Brain microvascular endothelial cell (primary cell): ENCODE measurements around the gene MFSD1.
A peak's percentile ranks its signal among the peaks of the same experiment; 100 is the strongest.

Experiments
- DNase-seq: peaks from one replicate; pipeline ENCODE4 v3.0.0-alpha.2; 2020
- H3K27ac ChIP-seq: fragments of 250-450 bp; sonication (Bioruptor Pico); 2 replicates; pipeline ENCODE4 v1.5.1; 2020; ENCODE audit warnings: mild to moderate bottlenecking, moderate library complexity
- H3K27me3 ChIP-seq: fragments of 250-450 bp; sonication (Bioruptor Pico); replicated peaks from 2 replicates; pipeline ENCODE4 v1.5.1; 2020; ENCODE audit warnings: mild to moderate bottlenecking
- H3K36me3 ChIP-seq: fragments of 250-450 bp; sonication (Bioruptor Pico); replicated peaks from 2 replicates; pipeline ENCODE4 v1.5.1; 2020; ENCODE audit warnings: mild to moderate bottlenecking
- H3K4me3 ChIP-seq: 2 replicates; pipeline ENCODE4 v1.5.1; 2011; ENCODE audit warnings: low read depth, mild to moderate bottlenecking, control low read depth, low read length, moderate library complexity
- in situ Hi-C: cut with HindIII; loops from 2 replicates; pipeline ENCODE4 v1.10.0; 2017; ENCODE audit warnings: low sequenced_read_pairs, low pct_ligation_motif_present
- TF ChIP-seq, protein P1 (sequence below): IDR thresholded peaks from 2 replicates; pipeline ENCODE4 v1.5.1; 2011; ENCODE audit warnings: low read depth, mild to moderate bottlenecking, moderate library complexity, low read length, control low read depth, inconsistent platforms; ENCODE audit errors: missing control alignments

Gene MFSD1

DNA sequence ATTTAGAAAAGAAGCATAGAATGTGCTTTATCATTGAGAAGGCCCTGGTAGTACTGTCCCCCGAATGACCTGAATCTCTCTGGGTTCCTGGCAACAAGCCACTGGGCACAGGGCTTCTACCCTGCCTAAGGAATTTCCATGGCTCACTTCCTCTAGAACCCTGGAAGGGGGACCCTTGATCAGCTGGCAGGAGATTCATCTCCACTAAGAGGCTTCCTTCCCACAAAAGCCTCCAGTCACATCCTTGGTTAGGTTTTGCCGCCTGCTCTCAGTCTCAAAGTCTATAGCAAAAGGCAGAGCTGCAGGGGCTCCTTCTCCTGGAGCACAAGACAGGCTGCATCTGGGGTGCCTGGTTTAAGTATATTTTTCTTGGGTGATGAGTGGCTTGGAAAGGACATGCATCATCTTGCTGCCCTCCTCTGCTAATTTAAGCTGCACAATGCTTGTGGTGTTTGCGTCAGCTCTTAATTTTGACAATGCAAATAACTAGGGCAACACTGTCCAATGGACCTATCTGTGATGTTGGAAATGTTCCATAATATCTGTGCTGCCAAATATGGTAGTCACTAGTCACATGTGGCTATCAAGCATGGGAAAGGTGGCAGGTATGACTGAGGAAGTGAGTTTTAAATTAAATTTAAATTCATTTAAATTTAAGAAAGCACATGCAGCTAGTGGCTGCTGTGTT is 36.2 kb upstream of the MFSD1 start:
- no peaks in the 10 kb centered on the region for H3K36me3 ChIP-seq
- in situ Hi-C loops = no loop called here
- TF ChIP-seq, protein P1, sequence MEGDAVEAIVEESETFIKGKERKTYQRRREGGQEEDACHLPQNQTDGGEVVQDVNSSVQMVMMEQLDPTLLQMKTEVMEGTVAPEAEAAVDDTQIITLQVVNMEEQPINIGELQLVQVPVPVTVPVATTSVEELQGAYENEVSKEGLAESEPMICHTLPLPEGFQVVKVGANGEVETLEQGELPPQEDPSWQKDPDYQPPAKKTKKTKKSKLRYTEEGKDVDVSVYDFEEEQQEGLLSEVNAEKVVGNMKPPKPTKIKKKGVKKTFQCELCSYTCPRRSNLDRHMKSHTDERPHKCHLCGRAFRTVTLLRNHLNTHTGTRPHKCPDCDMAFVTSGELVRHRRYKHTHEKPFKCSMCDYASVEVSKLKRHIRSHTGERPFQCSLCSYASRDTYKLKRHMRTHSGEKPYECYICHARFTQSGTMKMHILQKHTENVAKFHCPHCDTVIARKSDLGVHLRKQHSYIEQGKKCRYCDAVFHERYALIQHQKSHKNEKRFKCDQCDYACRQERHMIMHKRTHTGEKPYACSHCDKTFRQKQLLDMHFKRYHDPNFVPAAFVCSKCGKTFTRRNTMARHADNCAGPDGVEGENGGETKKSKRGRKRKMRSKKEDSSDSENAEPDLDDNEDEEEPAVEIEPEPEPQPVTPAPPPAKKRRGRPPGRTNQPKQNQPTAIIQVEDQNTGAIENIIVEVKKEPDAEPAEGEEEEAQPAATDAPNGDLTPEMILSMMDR = no peak
- H3K27ac ChIP-seq = peak overlapping the region; percentile 64
- peak; percentile 48 for DNase-seq
- H3K27me3 ChIP-seq = no peaks in the 10 kb centered on the region
- no peak overlapping the region for H3K4me3 ChIP-seq

DNA sequence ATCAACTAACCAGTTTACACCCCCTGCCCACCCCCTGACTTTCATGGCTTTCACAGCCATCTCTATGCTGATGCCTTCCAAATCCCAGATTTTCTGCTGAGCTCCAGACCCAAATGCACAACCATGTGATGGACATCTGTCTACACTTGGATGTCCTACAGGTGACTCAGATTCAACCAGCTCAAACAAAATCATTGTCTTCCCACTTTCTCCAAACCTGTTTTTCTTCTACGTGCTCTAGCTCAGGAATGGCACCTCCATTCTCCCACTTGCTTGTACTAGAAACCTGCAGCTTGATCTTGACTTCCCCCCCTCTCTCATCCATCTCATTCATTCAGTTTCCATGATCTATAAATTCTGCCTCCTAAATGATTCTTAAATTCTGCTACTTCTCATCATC is 35.5 kb upstream of the MFSD1 start:
- TF ChIP-seq, protein P1 = no peak
- Histone ChIP-seq H3K27me3 (no peaks in the 10 kb centered on the region), H3K27ac (peak overlapping the region; percentile 64), H3K4me3 (no peak overlapping the region), H3K36me3 (no peaks in the 10 kb centered on the region)
- in situ Hi-C loops = no loop called here
- DNase-seq = no peak

DNA sequence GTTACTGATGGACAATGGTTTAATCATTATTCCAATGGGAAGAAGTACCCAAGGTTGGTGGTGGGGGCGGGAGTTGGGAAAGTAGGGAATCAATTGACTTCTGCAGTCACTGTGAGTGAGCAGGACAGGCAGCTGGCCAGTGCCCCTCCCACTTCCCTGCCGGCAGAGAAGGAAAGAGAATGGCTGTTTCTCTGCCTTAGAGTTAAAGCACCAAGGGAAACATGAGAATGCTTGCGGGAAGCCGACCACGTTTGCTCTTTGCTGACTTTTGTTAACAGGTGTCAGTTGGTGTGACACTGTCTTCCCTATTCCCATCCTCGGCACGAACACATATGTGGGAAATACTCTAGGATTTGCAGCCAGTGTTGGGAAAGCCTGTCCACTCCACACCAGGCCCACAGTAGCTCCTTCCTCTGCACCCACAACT is 33.5 kb upstream of the MFSD1 start:
- no peaks in the 10 kb centered on the region for H3K27me3 ChIP-seq
- TF ChIP-seq, protein P1 = no peak
- in situ Hi-C loops = no loop called here
- peak; percentile 80 for DNase-seq
- H3K27ac ChIP-seq = peak overlapping the region; percentile 99
- no peak overlapping the region for H3K4me3 ChIP-seq
- H3K36me3 ChIP-seq = no peaks in the 10 kb centered on the region

DNA sequence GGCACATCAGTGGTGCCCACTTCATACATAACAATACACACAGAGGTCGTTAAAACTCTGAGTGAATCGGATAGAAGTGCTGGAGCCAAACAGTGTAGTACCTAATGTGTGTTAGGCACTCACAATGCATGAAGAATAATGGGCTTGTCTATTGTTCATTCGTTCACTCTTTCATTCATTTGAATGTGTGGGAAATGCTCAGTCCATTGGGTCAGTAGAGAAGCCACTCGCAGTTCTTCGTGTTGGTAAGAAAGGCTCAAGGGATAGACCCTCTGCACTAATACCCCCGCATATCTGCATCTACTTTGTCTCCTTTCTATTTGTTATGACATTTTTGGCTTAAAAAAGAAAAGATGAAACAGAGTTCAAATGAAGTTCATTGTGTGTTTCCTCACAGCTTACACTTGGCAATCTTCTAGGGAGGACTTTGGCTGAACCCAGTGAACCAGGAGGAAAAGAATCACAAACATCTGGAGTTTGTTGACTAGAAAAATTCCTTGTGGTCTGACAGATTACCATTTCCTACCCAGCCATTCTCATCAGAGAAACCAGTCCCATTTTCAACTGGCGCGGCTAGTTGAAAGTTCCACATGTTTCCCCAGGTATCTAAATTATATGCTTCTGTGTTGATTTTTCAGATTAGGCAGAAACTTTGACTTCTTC is 32.8 kb upstream of the MFSD1 start:
- peak; percentile 94 for DNase-seq
- peak overlapping the region; percentile 99 for H3K27ac ChIP-seq
- no peaks in the 10 kb centered on the region for H3K27me3 ChIP-seq

DNA sequence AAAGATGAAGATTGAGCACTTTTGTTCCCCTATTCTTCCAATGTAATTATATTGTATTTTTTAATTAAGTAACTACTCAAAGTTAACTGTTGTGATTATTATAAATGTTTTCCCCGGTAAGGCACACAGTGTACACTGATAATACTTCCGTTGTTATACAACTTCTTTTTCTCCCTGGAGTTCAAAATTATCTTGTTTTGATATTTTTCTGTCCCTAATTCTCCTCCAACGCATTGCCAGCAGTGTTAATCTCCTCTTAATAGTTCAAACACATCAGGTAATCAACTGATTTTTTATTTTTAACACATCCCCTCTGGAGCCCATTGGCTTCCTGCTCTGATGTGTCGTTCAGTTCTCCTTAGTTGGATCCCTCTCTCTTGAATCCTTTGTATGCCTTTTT is 32.3 kb upstream of the MFSD1 start:
- DNase-seq = no peak
- in situ Hi-C loops = no loop called here
- TF ChIP-seq, protein P1 = no peak
- no peaks in the 10 kb centered on the region for H3K36me3 ChIP-seq
- no peaks in the 10 kb centered on the region for H3K27me3 ChIP-seq
- H3K4me3 ChIP-seq = no peak overlapping the region
- H3K27ac ChIP-seq = peak overlapping the region; percentile 99

More for the DNA sequence above, 32.8 kb upstream of the MFSD1 start:
- in situ Hi-C loops = no loop called here
- TF ChIP-seq, protein P1 = no peak
- no peaks in the 10 kb centered on the region for H3K36me3 ChIP-seq
- no peak overlapping the region for H3K4me3 ChIP-seq
